Stimulated activated CD8-positive, alpha-beta memory T cell treated with anti-CD3 and anti-CD28 coated beads, Interleukin-7, amount 100 ng/mL, for 4 hours (primary cell): ENCODE measurements around the gene S1PR5.
"Not testable (repeated sequence)": the region's sequence is repeated elsewhere in the genome, so short reads cannot be mapped to it uniquely, and the experiment has no call there.

Experiments
- DNase-seq, 2 donors: peaks; one replicate each; pipeline ENCODE4 v3.0.0-alpha.2; 2020; ENCODE audit warnings: low read depth in 2 of 2

S1PR5 gene

DNA sequence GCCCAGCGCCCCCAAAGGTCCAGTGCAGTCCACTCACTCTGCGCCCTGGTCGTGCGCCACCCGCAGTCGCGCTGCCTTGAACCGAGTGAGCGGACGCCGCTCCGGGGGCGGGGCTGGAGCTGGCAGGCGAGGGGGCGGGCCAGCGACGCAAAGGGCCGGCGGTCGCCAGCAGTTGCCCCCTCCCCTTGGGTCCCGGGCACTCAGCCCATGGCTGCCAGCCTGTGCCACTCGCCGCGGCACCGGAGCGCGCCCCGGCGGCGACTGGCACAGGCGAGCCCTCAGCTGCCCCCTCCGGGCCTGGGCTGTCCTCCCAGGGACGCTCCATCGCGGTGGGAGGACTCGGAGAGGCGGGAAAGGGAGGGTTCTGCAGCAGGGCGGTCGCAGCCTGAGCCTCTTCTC lies at the start of gene S1PR5:
Gene S1PR5 (minus strand): TSS at position 87 of the 399 bp plus-strand sequence. CDS start 2,436 bp downstream, outside the sequence.
- peak in 1 of 2 donors; percentile 39 for DNase-seq

- DNase-seq: peak; percentile 42 to 44
Observed at GRCh38 chr19:10566658-10567410, 49.6 kb upstream of the S1PR5 start.

- DNase-seq: no peak
Observed at GRCh38 chr19:10566408-10566657, 49.1 kb upstream of the S1PR5 start.

DNA sequence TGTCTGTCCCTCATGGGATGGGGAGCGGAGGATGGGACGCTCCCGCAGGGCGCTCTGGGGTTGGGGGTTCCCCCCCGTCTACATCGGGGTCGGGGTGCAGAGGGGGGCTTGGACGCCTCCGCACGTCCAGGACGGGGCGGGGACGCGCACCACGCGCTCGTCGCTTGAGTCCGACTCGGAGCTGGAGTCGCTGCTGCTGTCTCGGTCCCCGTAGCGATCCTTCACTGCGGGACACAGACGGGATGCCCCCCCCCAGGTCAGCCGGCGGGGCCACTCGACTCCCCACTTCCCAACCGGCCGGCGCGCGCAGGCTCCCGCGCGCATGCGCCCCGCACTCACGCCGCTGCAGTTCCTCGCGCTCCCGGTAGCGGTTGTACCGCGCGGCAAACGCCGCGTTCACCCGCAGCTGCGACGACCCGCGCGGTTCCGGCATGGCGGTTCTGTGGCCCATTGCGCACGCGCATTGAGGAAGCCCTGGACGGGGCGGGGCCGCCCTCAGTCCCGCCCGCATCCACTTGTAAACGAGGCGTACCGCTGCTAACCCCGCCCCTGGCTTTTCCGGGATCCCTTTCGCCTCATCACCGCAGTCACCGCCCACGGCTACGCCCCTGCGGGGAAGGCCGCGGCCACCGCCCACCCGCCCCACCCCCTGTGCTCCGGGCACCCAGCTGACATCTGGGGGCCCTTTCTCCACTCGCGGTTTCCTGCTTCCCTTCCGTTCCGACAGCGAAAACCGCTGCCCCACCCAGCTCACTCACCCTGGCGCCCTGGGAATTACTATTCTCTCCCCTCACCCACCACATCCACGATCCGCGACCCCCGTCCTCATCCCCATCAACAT lies 48.5 kb upstream of the S1PR5 start, which contains the start of gene KRI1:
Gene KRI1 (minus strand): TSS at position 444 of the 841 bp plus-strand sequence. CDS start 11 bp downstream, at position 433.
- DNase-seq: peak; percentile 96 to 98

DNA sequence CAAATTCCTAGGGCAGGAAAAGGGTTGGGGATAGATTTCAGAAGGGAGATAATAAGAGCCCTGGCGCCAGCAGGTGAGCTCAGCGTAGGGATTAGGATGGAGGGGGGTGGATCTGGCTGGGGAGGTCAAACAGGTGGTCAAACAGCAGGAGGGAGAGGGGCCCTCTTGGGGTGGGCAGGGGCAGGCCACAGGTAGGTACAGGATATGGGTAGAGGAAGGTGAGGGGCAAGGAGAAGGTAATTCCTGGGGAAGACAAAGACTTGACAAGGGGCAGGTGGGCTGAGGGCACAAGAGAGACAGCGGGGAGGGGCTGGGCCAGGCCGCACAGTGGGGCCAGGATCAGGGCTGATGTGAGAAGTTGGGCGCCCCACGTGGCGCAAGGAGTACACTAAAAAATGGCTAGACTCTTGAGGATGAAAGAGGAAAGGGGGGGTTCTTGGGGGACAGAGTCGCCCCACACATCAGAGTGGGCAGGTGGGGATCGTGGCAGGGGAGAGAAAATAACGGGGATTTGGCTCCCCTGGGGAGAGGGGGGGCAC lies 47.9 kb upstream of the S1PR5 start:
- peak; percentile 40 to 52 for DNase-seq

DNA sequence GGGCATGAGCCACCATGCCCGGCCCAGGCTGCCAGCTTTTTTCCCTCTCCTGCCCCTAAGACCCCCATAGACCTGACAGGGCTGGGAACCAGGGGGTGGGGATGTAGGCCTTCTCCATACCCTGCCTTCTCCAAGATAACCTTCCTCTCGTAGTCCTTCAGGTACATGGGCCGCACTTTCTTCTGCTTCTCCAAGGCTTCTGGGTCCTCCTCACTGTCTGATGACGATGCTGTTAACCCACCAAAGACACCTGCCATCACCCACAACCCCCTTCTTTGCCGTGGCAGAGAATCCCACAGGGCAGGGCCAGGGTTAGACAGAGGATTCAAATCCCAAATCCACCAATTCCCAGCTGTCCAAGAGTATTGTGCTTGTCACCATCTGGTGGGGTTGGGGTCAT lies 45.4 kb upstream of the S1PR5 start:
- no peak for DNase-seq

DNA sequence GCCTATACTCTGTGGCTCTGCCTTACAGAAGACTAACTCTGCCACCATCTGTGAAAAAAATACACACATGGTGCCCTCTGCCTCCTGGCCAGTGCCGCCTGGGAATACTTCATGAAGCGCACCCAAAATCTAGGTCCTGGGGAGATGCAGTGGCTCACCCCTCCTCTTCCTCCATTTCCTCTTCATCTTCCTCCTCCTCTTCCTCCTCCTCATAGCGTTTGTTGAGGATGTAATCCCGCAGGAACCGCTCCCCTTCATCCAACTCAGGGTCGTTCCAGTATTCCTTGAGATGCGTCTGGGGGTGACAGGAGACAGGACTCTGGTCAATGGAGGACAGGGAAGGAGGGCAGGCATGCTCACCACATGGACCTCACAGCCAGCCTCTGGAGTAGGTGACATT lies 42.9 kb upstream of the S1PR5 start:
- no peak for DNase-seq

DNA sequence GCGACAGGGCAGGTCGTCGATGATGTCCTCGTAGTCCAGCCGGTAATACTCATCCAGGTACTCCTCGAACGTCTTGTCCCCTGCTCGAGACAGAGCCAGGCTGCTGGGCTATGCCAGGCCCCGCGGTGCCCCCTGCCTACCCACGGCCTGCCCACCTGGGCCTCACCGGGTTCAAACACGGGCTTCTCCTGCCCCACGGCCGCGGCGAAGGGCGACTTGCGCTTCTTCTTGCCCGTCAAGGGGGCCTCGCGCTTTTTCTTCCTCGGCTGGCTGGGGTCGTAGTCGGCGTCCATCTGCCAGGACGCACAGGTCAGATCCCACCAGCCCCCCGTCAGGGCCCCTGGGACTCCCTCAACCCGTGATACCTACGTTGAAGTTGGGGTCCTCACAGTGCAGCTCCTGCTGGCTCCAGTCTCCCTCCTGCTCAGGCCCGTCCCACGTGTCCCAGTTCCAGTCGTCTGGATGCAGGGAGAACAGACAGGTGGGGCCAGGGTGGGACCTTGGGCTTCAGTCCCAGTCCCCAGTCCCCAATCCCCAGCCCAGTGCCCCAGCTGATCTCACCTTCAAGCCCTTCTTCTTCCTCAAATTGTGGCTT lies 40.5 kb upstream of the S1PR5 start:
- DNase-seq: no peak

- no peak for DNase-seq
Observed at GRCh38 chr19:10555610-10555973, 38.3 kb upstream of the S1PR5 start.

GRCh38 chr19:10554760-10555609 lies 37.7 kb upstream of the S1PR5 start:
- no peak for DNase-seq

DNA sequence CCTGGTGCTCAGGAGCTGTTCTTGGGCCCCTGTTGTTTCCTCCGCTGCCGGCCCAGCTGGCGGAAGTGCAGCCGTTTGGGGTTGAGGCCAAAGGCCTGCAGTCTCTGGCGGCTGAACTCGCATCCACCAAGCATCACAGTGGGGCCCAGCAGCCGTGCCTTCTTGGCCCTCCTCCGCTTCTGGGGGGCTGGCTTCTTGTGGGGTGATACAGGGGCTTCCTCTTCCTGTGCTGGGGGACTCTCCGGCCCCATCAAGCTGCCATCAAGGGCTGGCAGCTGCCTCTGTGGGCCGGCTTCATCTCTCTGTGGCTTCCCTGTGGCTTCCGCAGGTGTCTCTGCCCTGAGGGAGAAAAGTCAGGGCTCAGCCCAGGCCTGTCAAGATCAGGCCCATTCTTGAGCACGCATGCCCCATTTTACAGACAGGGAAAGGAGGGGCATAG lies 36.7 kb upstream of the S1PR5 start:
- peak; percentile 29 to 53 for DNase-seq

GRCh38 chr19:10553087-10553667 lies 35.9 kb upstream of the S1PR5 start:
- DNase-seq: no peak

GRCh38 chr19:10552510-10553053 lies 35.3 kb upstream of the S1PR5 start:
- no peak for DNase-seq

DNA sequence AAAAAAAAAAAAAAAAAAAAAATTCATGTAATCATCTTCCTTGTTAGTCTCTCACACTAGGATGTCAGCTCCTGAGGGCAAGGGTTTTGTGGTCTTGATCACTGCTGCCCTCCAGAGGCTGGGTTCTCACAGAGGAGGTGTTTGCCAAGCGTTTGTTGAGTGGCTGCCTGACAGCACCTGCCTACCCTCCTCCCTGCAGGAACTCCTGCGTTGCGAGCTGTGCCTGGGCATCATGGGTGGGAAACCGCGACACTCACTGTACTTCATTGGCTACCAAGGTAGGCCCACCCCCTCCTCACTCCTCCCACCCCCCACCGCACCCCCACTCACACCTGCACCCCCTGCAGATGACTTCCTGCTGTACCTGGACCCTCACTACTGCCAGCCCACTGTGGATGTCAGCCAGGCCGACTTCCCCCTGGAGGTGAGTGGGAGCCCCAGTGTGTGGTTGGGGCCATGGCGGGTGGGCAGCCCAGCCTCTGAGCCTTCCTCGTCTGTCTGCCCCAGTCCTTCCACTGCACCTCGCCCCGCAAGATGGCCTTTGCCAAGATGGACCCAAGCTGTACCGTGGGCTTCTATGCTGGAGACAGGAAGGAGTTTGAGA lies 34.6 kb upstream of the S1PR5 start:
- no peak for DNase-seq

DNA sequence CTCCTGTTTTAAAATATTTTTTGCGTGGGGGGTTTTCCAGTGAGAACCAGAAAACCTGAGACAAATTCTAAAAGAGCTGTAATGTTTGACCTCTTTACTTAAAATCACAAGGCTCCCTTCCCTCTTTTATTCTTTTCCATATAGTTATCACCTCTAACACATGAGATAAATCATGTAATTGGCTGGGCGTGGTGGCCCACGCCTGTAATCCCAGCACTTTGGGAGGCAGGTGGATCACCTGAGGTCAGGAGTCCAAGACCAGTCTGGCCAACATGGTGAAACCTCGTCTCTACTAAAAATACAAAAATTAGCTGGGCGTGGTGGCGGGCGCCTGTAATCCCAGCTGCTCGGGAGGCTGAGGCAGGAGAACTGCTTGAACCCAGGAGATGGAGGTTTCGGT lies 33.8 kb upstream of the S1PR5 start:
- DNase-seq: not testable (repeated sequence)

DNA sequence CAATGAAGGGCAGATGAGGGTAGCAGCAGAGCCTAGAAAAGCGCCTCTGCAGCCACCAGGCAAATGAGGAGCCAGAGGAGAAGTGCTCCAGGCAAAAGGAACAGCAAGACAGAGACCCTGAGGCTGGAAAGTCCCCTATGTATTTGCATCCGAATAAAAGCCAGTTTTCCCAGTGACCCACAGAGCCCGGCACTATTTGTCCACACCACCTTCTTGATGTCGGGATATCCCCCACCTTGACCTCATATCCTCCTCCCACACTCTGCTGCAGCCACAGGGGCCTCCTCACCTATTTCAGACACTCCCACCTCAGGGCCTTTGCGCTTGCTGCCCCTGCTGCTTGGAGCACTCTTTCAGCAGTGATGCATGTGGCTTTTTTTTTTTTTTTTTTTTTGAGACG lies 33.1 kb upstream of the S1PR5 start:
- no peak for DNase-seq

GRCh38 chr19:10549733-10550132 lies 32.5 kb upstream of the S1PR5 start:
- DNase-seq: no peak

DNA sequence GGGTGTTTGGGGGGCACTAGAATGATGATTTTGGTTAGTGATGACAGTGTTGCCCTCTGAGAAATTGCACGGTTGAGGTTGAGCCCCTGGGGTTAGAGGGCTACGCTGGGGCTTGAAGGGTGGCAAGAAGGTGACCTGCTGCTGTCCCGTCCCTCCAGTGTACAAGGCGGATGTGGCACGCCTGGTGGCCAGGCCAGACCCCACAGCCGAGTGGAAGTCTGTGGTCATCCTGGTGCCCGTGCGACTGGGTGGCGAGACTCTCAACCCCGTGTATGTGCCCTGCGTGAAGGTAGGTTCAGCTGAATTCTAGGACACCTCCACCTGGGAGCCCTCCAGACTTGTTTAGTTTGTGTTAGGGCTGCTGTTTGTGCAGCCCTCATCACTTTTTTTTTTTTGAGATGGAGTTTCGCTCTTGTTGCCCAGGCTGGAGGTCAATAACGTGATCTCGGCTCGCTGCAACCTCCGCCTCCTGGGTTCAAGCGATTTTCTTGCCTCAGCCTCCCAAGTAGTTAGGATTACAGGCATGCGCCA lies 31.6 kb upstream of the S1PR5 start:
- DNase-seq: no peak

DNA sequence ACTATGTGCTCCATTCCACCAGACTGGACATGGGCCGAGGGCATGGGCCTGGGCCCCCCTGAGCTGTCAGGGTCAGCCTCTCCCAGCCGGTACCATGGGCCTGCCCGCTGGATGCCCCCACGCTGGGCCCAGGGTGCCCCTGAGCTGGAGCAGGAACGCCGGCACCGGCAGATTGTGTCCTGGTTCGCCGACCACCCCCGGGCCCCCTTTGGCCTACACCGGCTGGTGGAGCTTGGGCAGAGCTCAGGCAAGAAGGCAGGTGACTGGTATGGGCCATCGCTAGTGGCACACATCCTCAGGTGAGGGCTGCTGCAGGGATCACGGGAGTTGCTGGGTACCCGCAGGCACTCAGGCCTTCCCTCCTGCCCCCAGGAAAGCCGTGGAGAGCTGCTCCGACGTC lies 29.6 kb upstream of the S1PR5 start:
- DNase-seq: no peak

DNA sequence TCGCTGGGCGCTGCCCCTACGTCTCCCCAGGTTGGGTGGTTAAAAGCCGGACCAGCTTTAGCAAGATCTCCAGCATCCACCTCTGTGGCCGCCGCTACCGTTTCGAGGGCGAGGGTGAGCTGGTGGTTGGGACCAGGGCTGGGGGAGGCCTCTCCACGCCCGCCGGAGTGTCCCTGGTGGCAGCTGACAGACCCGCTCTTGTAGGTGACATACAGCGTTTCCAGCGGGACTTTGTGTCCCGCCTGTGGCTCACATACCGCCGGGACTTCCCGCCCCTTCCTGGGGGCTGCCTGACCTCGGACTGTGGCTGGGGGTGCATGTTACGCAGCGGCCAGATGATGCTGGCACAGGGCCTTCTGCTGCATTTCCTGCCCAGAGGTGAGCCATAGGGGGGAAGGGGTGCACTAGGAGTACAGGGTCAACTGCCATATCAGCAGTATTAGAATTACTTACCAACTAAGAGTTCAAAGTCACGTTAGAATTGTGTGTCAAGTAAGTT lies 27.6 kb upstream of the S1PR5 start:
- no peak for DNase-seq
